Activated naive CD8-positive, alpha-beta T cell (primary cell): ENCODE data around the gene NACAD.
A peak's percentile ranks its signal among the peaks of the same experiment; 100 is the strongest.

Source experiments
- H3K27ac Mint-ChIP-seq: one replicate; pipeline ENCODE4 v1.8.0; 2021; ENCODE audit warnings: mixed read lengths
- H3K27me3 Mint-ChIP-seq: one replicate; pipeline ENCODE4 v1.8.0; 2021; ENCODE audit warnings: mixed read lengths
- H3K36me3 Mint-ChIP-seq: one replicate; pipeline ENCODE4 v1.8.0; 2021; ENCODE audit warnings: mixed read lengths
- H3K4me1 Mint-ChIP-seq: one replicate; pipeline ENCODE4 v1.8.0; 2021; ENCODE audit warnings: low read depth, mixed read lengths
- H3K4me3 Mint-ChIP-seq: one replicate; pipeline ENCODE4 v1.8.0; 2021; ENCODE audit warnings: mild to moderate bottlenecking, mixed read lengths
- H3K9me3 Mint-ChIP-seq: one replicate; pipeline ENCODE4 v1.8.0; 2021; ENCODE audit warnings: low read depth, mixed read lengths

Gene NACAD

GRCh38 chr7:45087301-45088145 lies 1.2 kb downstream of the NACAD start:
- Mint-ChIP-seq H3K4me1 (peaks cover 6% of the 10 kb centered on the region), H3K9me3 (no peaks in the 10 kb centered on the region), H3K36me3 (no peaks in the 10 kb centered on the region), H3K4me3 (peak overlapping the region; percentile 59), H3K27ac (no peak overlapping the region), H3K27me3 (no peaks in the 10 kb centered on the region)

- Mint-ChIP-seq H3K27ac (no peak overlapping the region), H3K36me3 (no peaks in the 10 kb centered on the region), H3K9me3 (no peaks in the 10 kb centered on the region), H3K4me1 (peaks cover 6% of the 10 kb centered on the region), H3K4me3 (no peak overlapping the region), H3K27me3 (no peaks in the 10 kb centered on the region)
These were observed 2.3 kb downstream of the NACAD start for GRCh38 chr7:45086331-45087065.

GRCh38 chr7:45085619-45086200 lies 3.1 kb downstream of the NACAD start:
- Mint-ChIP-seq H3K27me3 (no peaks in the 10 kb centered on the region), H3K27ac (no peak overlapping the region), H3K4me3 (no peak overlapping the region), H3K9me3 (no peaks in the 10 kb centered on the region), H3K4me1 (peaks cover 6% of the 10 kb centered on the region), H3K36me3 (no peaks in the 10 kb centered on the region)

- peaks cover 5% of the 10 kb centered on the region for H3K4me1 Mint-ChIP-seq
- no peaks in the 10 kb centered on the region for H3K27me3 Mint-ChIP-seq
- H3K4me3 Mint-ChIP-seq: no peak overlapping the region
- no peaks in the 10 kb centered on the region for H3K36me3 Mint-ChIP-seq
- no peaks in the 10 kb centered on the region for H3K9me3 Mint-ChIP-seq
- H3K27ac Mint-ChIP-seq: no peak overlapping the region
These were observed 3.7 kb downstream of the NACAD start for GRCh38 chr7:45084901-45085618.

GRCh38 chr7:45084336-45084735 lies 4.4 kb downstream of the NACAD start:
- Mint-ChIP-seq H3K27me3 (no peaks in the 10 kb centered on the region), H3K9me3 (no peaks in the 10 kb centered on the region), H3K27ac (no peak overlapping the region), H3K36me3 (no peaks in the 10 kb centered on the region), H3K4me3 (no peak overlapping the region), H3K4me1 (peaks cover 2% of the 10 kb centered on the region)

- no peak overlapping the region for H3K27ac Mint-ChIP-seq
- H3K4me3 Mint-ChIP-seq: no peak overlapping the region
- no peaks in the 10 kb centered on the region for H3K27me3 Mint-ChIP-seq
- H3K4me1 Mint-ChIP-seq: peaks cover 2% of the 10 kb centered on the region
- H3K9me3 Mint-ChIP-seq: no peaks in the 10 kb centered on the region
- H3K36me3 Mint-ChIP-seq: no peaks in the 10 kb centered on the region
These were observed 5.9 kb downstream of the NACAD start for GRCh38 chr7:45082831-45083331.

- no peak overlapping the region for H3K4me3 Mint-ChIP-seq
- H3K27me3 Mint-ChIP-seq: no peaks in the 10 kb centered on the region
- H3K27ac Mint-ChIP-seq: no peak overlapping the region
- H3K36me3 Mint-ChIP-seq: no peaks in the 10 kb centered on the region
- no peaks in the 10 kb centered on the region for H3K9me3 Mint-ChIP-seq
- H3K4me1 Mint-ChIP-seq: peaks cover under 1% of the 10 kb centered on the region
These were observed 6.5 kb downstream of the NACAD start for GRCh38 chr7:45082031-45082830.

- Mint-ChIP-seq H3K4me1 (no peaks in the 10 kb centered on the region), H3K36me3 (no peaks in the 10 kb centered on the region), H3K27me3 (no peaks in the 10 kb centered on the region), H3K9me3 (no peaks in the 10 kb centered on the region), H3K27ac (no peak overlapping the region), H3K4me3 (no peak overlapping the region)
These were observed 7.1 kb downstream of the NACAD start for GRCh38 chr7:45081670-45081974.

GRCh38 chr7:45080958-45081669 lies 7.7 kb downstream of the NACAD start:
- Mint-ChIP-seq H3K4me3 (no peak overlapping the region), H3K9me3 (no peaks in the 10 kb centered on the region), H3K4me1 (no peaks in the 10 kb centered on the region), H3K27ac (no peak overlapping the region), H3K27me3 (no peaks in the 10 kb centered on the region), H3K36me3 (no peaks in the 10 kb centered on the region)

GRCh38 chr7:45080265-45080957 lies 8.4 kb downstream of the NACAD start:
- Mint-ChIP-seq H3K27ac (no peak overlapping the region), H3K4me1 (no peaks in the 10 kb centered on the region), H3K36me3 (no peaks in the 10 kb centered on the region), H3K4me3 (no peak overlapping the region), H3K27me3 (no peaks in the 10 kb centered on the region), H3K9me3 (no peaks in the 10 kb centered on the region)

- Mint-ChIP-seq H3K4me1 (peaks cover 1% of the 10 kb centered on the region), H3K4me3 (no peak overlapping the region), H3K9me3 (no peaks in the 10 kb centered on the region), H3K27me3 (no peaks in the 10 kb centered on the region), H3K27ac (peak overlapping the region; percentile 22), H3K36me3 (no peaks in the 10 kb centered on the region)
These were observed 10.6 kb downstream of the NACAD start for GRCh38 chr7:45078125-45078681.

- Mint-ChIP-seq H3K27me3 (no peaks in the 10 kb centered on the region), H3K9me3 (no peaks in the 10 kb centered on the region), H3K4me3 (no peak overlapping the region), H3K36me3 (no peaks in the 10 kb centered on the region), H3K27ac (no peak overlapping the region), H3K4me1 (peaks cover 1% of the 10 kb centered on the region)
These were observed 11.2 kb downstream of the NACAD start for GRCh38 chr7:45077579-45077978.

GRCh38 chr7:45076946-45077345 lies 11.8 kb downstream of the NACAD start:
- no peaks in the 10 kb centered on the region for H3K9me3 Mint-ChIP-seq
- peaks cover 1% of the 10 kb centered on the region for H3K4me1 Mint-ChIP-seq
- H3K4me3 Mint-ChIP-seq: no peak overlapping the region
- no peaks in the 10 kb centered on the region for H3K27me3 Mint-ChIP-seq
- H3K27ac Mint-ChIP-seq: no peak overlapping the region
- H3K36me3 Mint-ChIP-seq: no peaks in the 10 kb centered on the region
